Measurements from ENCODE around the gene ZDHHC14. TPM values are rescaled to one million over a fixed set of nuclear protein-coding genes. Genes with fewer than 3 reads are reported as not detected.
A peak's percentile ranks its signal among the peaks of the same experiment; 100 is the strongest.

Gene ZDHHC14
- total RNA-seq, 1 donor from 2014 or later, result 46.1 TPM

DNA sequence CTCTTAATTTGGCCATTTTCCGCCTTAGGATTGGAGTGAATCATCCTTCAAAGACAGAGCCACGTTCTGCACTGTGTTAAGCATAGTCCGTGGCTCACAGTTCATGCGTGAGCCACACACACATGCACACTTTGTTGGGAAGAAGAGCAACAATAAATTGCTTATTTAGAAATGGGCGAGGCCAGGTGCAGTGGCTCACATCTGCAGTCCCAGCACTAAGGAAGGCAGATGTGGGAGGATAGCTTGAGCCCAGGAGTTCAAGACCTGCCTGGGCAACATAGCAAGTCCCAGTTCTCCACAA lies 131.3 kb downstream of the ZDHHC14 start:
- DNase-seq (ENCODE audit: extremely low read depth, low read depth, low spot score), result no peak

- DNase-seq (ENCODE audit: extremely low read depth, low read depth, low spot score), result no peak
These were observed 132.1 kb downstream of the ZDHHC14 start for GRCh38 chr6:157513004-157513603.

- no peak for DNase-seq (ENCODE audit: extremely low read depth, low read depth, low spot score)
These were observed 132.9 kb downstream of the ZDHHC14 start for GRCh38 chr6:157513619-157514485.

GRCh38 chr6:157514659-157515496 lies 133.9 kb downstream of the ZDHHC14 start:
- DNase-seq (ENCODE audit: extremely low read depth, low read depth, low spot score), result peak; percentile 96

DNA sequence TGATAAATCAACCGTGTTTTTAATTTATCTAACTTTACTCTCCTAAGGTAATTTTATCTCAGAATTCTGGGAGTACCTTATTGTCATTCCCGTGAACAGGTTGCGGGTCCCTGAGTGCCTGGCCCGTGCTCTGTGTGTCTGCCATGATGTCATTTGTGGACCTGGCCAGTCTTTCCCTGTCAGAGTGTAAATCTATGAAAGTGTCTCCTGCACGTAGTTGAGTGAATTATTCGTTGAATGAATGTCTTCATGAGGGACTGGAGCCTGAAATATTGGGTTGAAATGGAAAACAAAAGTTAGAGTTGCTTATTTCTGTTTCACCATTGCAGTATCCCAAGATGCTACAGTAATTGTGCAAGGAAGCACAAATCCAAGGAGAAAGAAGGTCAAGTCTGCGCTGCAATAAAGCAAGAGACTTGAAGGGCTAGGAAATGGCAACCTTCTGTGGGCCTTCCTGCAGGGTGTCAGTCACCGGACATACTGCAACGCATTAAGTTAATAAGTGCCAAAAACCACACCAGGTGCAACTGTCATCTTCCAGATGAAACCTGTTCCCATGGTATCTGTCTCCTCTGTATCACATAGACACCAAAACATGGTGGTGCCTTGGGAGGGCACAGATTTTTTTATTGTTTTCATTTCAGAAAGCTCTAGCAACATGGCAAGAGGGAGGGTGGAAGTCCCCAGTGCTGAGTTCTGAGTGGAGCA lies 135.5 kb downstream of the ZDHHC14 start:
- no peak for DNase-seq (ENCODE audit: extremely low read depth, low read depth, low spot score)

- DNase-seq (ENCODE audit: extremely low read depth, low read depth, low spot score), result no peak
These were observed 136.8 kb downstream of the ZDHHC14 start for GRCh38 chr6:157517601-157518359.

- DNase-seq (ENCODE audit: extremely low read depth, low read depth, low spot score), result no peak
These were observed 137.6 kb downstream of the ZDHHC14 start for GRCh38 chr6:157518397-157519250.

DNA sequence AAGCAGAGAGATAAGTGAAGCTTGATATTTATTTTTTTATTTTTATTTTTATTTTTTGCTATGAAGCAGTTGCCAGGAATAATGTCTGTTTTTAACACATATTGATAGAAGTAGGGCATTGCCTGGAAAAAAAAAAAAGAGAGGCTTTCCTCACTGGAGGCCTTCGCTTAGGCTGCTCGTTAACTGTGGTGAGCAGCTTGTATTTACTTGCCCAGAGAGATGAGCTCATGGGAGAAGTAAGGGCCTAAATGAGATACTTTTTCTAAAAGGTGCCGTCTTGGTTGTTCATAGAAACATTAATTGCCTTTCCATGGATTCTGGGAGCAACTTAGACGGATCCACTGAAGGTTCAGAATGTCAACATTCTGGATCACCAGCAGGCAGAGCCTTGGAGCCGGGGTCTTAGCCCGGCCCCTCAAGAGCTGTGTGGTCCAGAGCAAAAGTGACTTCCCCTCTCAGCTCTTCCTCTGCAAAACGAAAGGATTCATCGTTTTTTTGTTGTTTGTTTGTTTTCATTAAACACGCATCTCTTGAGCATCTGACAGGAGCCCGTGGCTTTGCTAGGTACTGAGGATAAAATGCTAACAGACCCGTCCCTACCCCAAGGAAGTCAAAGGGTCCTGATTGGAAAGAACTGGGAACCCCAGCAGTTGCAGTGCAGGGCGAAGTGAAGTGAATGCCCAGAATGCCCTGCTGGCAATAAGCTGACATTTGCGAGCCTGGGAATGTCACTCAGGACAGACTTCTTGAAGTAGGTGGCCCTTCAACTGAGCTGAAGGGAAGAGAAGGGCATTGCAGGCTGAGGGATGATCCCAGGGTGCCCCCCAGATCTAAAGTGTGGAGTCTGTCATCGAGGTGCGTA lies 138.5 kb downstream of the ZDHHC14 start:
- DNase-seq (ENCODE audit: extremely low read depth, low read depth, low spot score), result no peak

DNA sequence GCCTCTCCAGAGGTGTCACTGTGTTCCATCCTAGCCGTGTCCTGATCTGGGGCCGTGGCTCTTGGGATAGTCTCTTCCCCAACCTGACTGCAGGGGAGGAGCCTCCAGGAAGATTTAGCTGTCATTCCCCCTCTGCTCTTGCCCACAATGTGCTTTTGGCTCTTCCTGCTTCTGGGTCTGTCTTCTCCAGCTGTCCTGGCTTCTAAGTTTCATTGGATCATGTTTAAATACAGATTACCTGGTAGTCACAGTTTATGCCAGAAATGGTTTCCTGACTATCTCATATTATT lies 139.1 kb downstream of the ZDHHC14 start:
- no peak for DNase-seq (ENCODE audit: extremely low read depth, low read depth, low spot score)

DNA sequence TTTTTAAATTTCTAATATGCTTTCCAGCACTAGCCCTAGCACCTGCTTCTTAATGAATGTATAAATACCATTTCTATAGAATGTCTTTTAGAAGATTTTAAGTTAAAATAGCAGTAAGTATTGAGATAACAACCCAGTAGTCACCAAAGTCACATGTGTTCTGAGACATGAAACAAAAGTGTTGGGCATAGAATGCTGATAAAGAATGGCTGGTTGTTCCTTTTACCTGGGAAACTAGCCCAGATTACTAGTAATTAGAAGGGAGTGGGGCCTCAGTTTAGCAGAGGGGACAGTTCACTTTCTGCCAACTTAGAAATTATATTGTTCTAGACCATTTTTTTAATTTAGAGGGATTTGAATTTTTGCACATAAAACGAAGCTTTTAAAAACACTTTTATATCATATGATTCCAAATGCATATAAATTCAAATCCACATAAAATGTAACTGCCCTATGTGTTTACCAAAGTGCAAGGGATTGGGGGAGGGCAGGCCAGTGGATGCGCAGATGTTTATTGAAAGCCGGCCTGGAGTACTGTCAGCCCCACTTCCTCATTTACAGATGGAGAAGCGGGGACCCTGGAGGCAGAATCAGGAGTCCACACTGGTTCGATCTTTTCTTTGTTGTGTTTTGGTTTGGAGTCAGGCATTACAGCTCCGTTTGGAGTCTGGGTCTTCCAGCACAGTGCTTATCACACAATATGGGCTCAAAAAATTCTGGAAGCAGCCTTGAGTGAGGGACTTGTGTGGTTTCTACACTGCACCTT lies 139.8 kb downstream of the ZDHHC14 start:
- DNase-seq (ENCODE audit: extremely low read depth, low read depth, low spot score), result no peak

DNA sequence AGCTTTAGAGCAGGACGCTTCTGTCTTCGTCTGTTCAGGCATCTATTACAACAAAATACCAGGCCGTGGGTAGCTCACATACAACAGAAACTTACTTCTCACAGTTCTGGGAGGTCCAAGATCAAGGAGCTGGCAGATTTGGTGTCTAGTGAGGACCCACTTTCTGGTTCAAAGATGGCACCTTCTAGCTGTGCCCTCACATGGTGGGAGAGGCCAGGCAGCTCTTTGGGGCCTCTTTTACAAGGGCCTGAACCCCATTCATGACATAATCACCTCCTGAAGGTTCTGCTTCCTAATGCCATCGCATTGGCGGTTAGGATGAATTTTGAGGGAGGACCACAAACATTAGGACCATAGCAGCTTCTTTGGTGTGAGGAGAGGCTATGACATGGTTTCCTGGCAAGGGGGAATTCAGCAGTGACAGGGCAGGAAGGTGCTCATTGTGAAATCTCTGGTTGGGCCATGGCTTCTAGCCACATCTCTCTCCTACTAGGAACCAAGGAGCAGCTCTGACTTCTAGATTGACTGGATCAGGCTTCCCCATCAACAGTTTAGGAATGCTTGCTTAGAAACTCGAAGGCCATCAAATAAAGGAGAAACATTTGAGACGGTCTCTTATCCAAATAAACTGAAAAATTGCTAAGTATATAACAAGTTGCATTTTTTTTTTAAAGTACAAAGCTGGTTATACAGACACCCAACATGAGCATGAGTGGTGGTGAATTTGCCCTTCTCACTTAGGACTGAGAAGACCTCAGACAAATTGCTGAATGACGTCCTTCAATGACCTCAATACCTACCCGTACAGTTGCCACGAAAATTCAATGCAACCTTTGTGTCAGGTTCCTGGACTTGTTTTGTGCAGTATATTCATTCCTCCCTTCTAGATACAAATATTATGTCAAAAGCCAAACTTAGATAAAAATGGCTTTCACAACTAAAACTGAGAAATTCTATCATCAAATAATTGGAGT lies 140.7 kb downstream of the ZDHHC14 start:
- no peak for DNase-seq (ENCODE audit: extremely low read depth, low read depth, low spot score)

DNA sequence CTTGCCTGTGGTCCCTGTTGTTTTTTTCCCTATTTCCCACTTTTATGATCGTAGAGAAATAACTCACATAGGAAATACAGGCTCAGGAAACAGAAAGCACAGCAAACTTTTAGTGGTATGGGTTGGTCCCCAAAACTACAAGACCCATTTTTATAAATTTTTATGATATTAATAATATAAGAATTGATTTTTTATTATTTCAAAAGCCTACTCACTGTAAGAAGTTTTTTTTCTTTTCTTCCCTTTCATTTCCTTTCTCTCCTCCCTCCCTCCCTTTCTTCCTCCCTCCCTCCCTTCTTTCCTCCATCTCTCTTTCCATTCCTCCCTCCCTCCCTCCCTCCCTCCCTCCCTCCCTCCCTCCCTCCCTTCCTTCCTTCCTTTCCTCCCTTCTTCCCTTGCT lies 141.5 kb downstream of the ZDHHC14 start:
- DNase-seq (ENCODE audit: extremely low read depth, low read depth, low spot score), result no peak

GRCh38 chr6:157524735-157525134 lies 143.7 kb downstream of the ZDHHC14 start:
- DNase-seq (ENCODE audit: extremely low read depth, low read depth, low spot score), result no peak

DNA sequence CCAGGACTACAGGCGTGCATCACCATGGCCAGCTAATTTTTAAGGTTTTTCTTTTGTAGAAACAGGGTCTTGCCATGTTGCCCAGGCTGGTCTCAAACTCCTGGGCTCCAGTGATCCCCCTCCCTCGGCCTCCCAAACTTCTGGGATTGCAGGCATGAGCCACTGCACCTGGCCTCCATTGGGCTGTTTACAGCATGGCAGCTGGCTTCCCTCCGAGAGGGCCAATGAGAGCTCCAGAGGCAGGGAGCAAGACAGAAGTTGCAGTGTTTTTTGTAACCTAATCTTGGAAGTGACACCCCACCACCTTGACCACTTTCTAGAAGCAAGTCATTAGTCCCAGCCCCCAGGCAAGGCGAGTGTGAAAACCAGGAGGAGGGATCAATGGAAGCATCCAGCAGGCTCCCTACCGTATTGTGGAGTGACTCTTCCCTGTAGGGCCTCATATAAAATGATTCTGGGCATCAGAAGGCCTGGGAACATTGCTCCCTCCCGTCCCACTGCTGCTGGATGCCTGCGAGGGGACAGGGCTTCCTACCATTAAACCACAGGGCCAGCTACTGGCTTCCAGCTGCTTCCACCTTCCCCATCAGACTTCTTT lies 144.4 kb downstream of the ZDHHC14 start:
- DNase-seq (ENCODE audit: extremely low read depth, low read depth, low spot score), result no peak

DNA sequence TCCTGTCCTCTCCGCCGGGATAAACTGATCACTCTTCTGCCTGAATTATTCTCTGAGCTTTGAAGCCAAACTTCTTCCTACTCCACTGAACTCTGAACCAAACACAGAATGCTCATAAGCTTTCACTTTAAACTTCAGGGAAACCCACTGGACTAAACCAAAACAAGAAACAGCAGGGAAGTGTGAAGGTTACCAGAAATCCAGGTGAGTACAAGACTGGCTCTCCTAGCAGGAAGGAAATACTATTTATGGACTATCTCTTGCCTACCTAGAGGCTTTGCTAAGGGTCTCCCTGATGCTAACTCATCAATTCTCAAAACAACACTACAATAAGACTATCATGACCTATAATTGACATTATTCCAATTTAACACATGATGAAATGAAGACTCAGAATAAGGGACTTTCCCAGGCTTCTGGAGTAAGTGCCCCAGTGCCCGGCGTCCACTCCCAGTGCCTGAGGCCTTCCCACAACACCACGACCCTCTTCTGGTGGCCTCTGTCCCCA lies 145.0 kb downstream of the ZDHHC14 start:
- no peak for DNase-seq (ENCODE audit: extremely low read depth, low read depth, low spot score)

DNA sequence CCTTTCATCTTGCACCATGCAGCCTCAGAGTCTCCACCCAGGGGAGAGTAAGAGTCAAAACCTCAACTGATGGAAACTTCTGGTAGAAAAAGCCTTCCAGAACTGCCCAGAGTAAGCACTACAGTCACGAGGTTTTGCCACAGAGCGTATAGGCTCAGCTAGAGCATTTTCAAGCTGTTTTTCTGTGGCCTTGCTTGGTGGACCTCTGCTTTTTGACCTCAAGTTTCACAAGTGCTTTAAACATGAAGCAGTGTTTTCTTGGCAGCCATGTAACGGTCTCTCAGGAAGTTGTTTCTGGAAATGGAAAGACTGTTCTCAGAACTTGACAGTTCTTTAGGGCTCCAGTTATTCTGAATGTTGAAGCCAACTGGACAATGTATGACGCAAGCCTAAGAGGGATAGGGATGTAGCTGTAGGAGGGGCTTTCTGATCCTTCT lies 146.5 kb downstream of the ZDHHC14 start:
- DNase-seq (ENCODE audit: extremely low read depth, low read depth, low spot score), result no peak

Measured in glomerular endothelial cell (primary cell).